Endodermal cell (in vitro differentiated cells): ENCODE data around the gene CDH23. TPM values are rescaled to one million over a fixed set of nuclear protein-coding genes. Genes with fewer than 3 reads are reported as not detected.

Experiments
- DNase-seq: peaks from one replicate; pipeline ENCODE4 v3.0.0-alpha.2; 2017
- H3K27ac ChIP-seq: 2 replicates; pipeline ENCODE4 v1.5.1; 2013; ENCODE audit warnings: mild to moderate bottlenecking, low read depth, low read length, moderate library complexity
- H3K27me3 ChIP-seq: 2 replicates; pipeline ENCODE4 v1.6.1; 2013; ENCODE audit warnings: mild to moderate bottlenecking, low read length, moderate library complexity; ENCODE audit not compliant: insufficient read depth, control insufficient read depth, poor library complexity, severe bottlenecking
- H3K36me3 ChIP-seq: 2 replicates; pipeline ENCODE4 v1.7.0; 2013; ENCODE audit warnings: mild to moderate bottlenecking, low read length, moderate library complexity; ENCODE audit not compliant: control insufficient read depth, insufficient read depth
- H3K4me1 ChIP-seq: one replicate; pipeline ENCODE4 v1.7.0; 2013; ENCODE audit warnings: low read length; ENCODE audit not compliant: control insufficient read depth, insufficient read depth
- H3K4me3 ChIP-seq: 2 replicates; pipeline ENCODE4 v1.5.1; 2013; ENCODE audit warnings: mild to moderate bottlenecking, low read length, moderate library complexity
- H3K9ac ChIP-seq: 2 replicates; pipeline ENCODE4 v1.6.1; 2013; ENCODE audit warnings: mild to moderate bottlenecking, low read length, moderate library complexity; ENCODE audit not compliant: poor library complexity, severe bottlenecking; ENCODE audit errors: extremely low read depth
- H3K9me3 ChIP-seq: 2 replicates; pipeline ENCODE4 v1.6.1; 2013; ENCODE audit warnings: mild to moderate bottlenecking, low read length, moderate library complexity; ENCODE audit not compliant: control insufficient read depth
- H3K27ac Mint-ChIP-seq: 2 replicates; pipeline ENCODE4 v1.8.0; 2020; ENCODE audit warnings: mixed read lengths
- H3K27me3 Mint-ChIP-seq: 2 replicates; pipeline ENCODE4 v1.8.0; 2021; ENCODE audit warnings: mild to moderate bottlenecking, mixed read lengths; ENCODE audit not compliant: insufficient read depth
- H3K36me3 Mint-ChIP-seq: 2 replicates; pipeline ENCODE4 v1.8.0; 2020; ENCODE audit warnings: low read depth, mixed read lengths
- H3K4me1 Mint-ChIP-seq: 2 replicates; pipeline ENCODE4 v1.8.0; 2020; ENCODE audit warnings: mixed read lengths
- H3K4me3 Mint-ChIP-seq: 2 replicates; pipeline ENCODE4 v1.8.0; 2020; ENCODE audit warnings: mild to moderate bottlenecking, moderate library complexity, mixed read lengths
- H3K9me3 Mint-ChIP-seq: 2 replicates; pipeline ENCODE4 v1.8.0; 2020; ENCODE audit warnings: mild to moderate bottlenecking, mixed read lengths
- WGBS, 2 experiments: methylation state at CpG; one replicate each; pipeline versions ENCODE4 v1.1.5 to v1.1.7; 2013; ENCODE audit warnings: missing lambda C conversion rate in 2 of 2, mixed read lengths in 1 of 2; ENCODE audit not compliant: insufficient coverage in 1 of 2, insufficient read length in 1 of 2; 5-methylcytosine and 5-hydroxymethylcytosine counted together
- total RNA-seq, 2 donors: library from RNA; stranded (reverse); fragmentation: NEBNext Ultra II Directional in 1 of 2; extraction: Animal tissue kit (Norgen Biotek cat#: 25700) in 1 of 2; gene quantifications; 2 replicates in 1 of 2; 3 replicates in 1 of 2; pipeline ENCODE4 v1.2.1, GENCODE V29; 2021
- TF ChIP-seq, protein P1 (sequence below): fragments of 200-600 bp; sonication (generic); conservative IDR thresholded peaks from 2 replicates; pipeline ENCODE4 v1.5.0; 2021; ENCODE audit warnings: antibody characterized with exemption, mild to moderate bottlenecking

The CDH23 gene
- total RNA-seq, 2 donors from 2014 or later, result 2.1 to 4.2 TPM

GRCh38 chr10:71819441-71819861 lies 422.7 kb downstream of the CDH23 start:
- Histone ChIP-seq H3K9ac (no peak overlapping the region), H3K36me3 (peaks cover 96% of the 10 kb centered on the region), H3K4me3 (no peak overlapping the region), H3K4me1 (no peaks in the 10 kb centered on the region), H3K27me3 (no peaks in the 10 kb centered on the region), H3K27ac (no peak overlapping the region), H3K9me3 (no peaks in the 10 kb centered on the region)
- WGBS, 2 experiments, result 90 to 91% methylated on average over 13 to 18 of the region's 18 CpGs
- H3K4me3 Mint-ChIP-seq, result no peak overlapping the region
- peaks cover 82% of the 10 kb centered on the region for H3K36me3 Mint-ChIP-seq
- TF ChIP-seq, protein P1, sequence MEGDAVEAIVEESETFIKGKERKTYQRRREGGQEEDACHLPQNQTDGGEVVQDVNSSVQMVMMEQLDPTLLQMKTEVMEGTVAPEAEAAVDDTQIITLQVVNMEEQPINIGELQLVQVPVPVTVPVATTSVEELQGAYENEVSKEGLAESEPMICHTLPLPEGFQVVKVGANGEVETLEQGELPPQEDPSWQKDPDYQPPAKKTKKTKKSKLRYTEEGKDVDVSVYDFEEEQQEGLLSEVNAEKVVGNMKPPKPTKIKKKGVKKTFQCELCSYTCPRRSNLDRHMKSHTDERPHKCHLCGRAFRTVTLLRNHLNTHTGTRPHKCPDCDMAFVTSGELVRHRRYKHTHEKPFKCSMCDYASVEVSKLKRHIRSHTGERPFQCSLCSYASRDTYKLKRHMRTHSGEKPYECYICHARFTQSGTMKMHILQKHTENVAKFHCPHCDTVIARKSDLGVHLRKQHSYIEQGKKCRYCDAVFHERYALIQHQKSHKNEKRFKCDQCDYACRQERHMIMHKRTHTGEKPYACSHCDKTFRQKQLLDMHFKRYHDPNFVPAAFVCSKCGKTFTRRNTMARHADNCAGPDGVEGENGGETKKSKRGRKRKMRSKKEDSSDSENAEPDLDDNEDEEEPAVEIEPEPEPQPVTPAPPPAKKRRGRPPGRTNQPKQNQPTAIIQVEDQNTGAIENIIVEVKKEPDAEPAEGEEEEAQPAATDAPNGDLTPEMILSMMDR, result no peak
- H3K9me3 Mint-ChIP-seq, result no peaks in the 10 kb centered on the region
- no peak for DNase-seq
- no peak overlapping the region for H3K27ac Mint-ChIP-seq
- no peaks in the 10 kb centered on the region for H3K27me3 Mint-ChIP-seq
- H3K4me1 Mint-ChIP-seq, result no peaks in the 10 kb centered on the region

DNA sequence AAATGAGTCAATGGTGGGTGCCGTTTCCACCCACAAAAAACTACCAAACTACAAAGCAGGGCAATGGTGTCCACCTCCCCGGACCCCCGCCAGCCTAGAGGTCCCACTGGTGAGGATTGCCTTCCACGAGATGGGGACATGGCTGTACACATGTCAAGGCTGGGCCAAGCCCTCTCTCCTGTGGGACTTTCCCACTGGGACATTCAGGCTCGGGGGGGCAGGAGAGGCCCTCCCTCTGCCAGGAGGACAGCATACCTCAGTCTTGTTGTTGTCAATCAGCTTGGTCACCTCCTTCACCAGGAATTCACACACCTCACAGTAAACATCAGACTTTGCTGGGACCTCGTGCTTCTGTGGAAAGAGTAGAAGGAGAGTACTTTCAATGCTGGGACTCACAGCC lies 423.3 kb downstream of the CDH23 start:
- no peak overlapping the region for H3K4me3 Mint-ChIP-seq
- Histone ChIP-seq H3K9me3 (no peaks in the 10 kb centered on the region), H3K36me3 (peaks cover 96% of the 10 kb centered on the region), H3K27me3 (no peaks in the 10 kb centered on the region), H3K27ac (no peak overlapping the region), H3K4me3 (no peak overlapping the region), H3K4me1 (no peaks in the 10 kb centered on the region), H3K9ac (no peak overlapping the region)
- TF ChIP-seq, protein P1, result no peak
- 92 to 94% methylated on average over 2 to 6 of the region's 6 CpGs for WGBS, 2 experiments
- no peaks in the 10 kb centered on the region for H3K9me3 Mint-ChIP-seq
- peaks cover 81% of the 10 kb centered on the region for H3K36me3 Mint-ChIP-seq
- no peak for DNase-seq
- H3K4me1 Mint-ChIP-seq, result no peaks in the 10 kb centered on the region
- H3K27me3 Mint-ChIP-seq, result no peaks in the 10 kb centered on the region
- no peak overlapping the region for H3K27ac Mint-ChIP-seq

DNA sequence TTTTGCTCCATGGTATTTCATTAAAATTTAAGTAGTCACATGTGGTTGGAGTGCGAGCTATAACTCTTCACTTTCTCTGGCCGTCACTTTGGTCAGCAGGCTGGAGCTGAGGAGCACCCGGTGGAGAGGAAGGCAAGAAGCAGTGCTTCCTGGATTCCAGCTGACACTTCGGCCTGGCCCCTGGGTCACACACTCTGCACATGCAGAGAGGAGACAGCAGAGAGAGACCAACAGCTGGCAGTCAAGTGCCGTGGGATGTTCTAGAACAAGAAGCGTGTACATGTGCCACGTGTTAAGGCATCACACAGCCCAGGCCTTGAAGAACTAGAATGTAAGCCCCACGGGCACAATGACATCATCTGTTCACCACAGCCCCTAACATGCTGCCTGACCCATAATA lies 424.2 kb downstream of the CDH23 start:
- no peak overlapping the region for H3K27ac Mint-ChIP-seq
- peaks cover 96% of the 10 kb centered on the region for H3K36me3 ChIP-seq
- no peaks in the 10 kb centered on the region for H3K4me1 ChIP-seq
- no peak overlapping the region for H3K4me3 ChIP-seq
- WGBS, 2 experiments, result 87 to 96% methylated on average over 4 to 8 of the region's 8 CpGs
- no peaks in the 10 kb centered on the region for H3K4me1 Mint-ChIP-seq
- no peaks in the 10 kb centered on the region for H3K27me3 Mint-ChIP-seq
- no peak overlapping the region for H3K4me3 Mint-ChIP-seq
- TF ChIP-seq, protein P1, result no peak
- H3K27ac ChIP-seq, result no peak overlapping the region
- H3K9ac ChIP-seq, result no peak overlapping the region
- no peak for DNase-seq
- H3K9me3 ChIP-seq, result no peaks in the 10 kb centered on the region
- H3K27me3 ChIP-seq, result no peaks in the 10 kb centered on the region
- no peaks in the 10 kb centered on the region for H3K9me3 Mint-ChIP-seq
- H3K36me3 Mint-ChIP-seq, result peaks cover 85% of the 10 kb centered on the region
